Lung (tissue), 12 donors: ENCODE results near the gene ARHGEF17. TPM values are rescaled to one million over a fixed set of nuclear protein-coding genes. Genes with fewer than 3 reads are reported as not detected.

Experiments
- ATAC-seq: fragments of 200-7000 bp; cut with Tn5 transposase; one replicate; pipeline ENCODE4 v1.9.1; 2020; ENCODE audit warnings: moderate number of reproducible peaks; ENCODE audit not compliant: insufficient read depth, low FRiP score
- DNase-seq, 3 donors: peaks; one replicate each; pipeline ENCODE4 v3.0.0-alpha.2; 2013 to 2017
- H3K27ac ChIP-seq, 2 donors: one replicate each; pipeline ENCODE4 v1.5.1; 2013; ENCODE audit warnings: mild to moderate bottlenecking in 2 of 2, moderate library complexity in 2 of 2, control low read depth in 1 of 2, inconsistent platforms in 1 of 2, low read depth in 1 of 2, low read length in 1 of 2
- H3K27me3 ChIP-seq, 3 donors: one replicate each; pipeline ENCODE4 v1.5.1; 2013; ENCODE audit warnings: low read length in 2 of 3; ENCODE audit not compliant: control insufficient read depth in 3 of 3, insufficient read depth in 3 of 3
- H3K36me3 ChIP-seq, 4 donors: one replicate each; pipeline ENCODE4 v1.5.1; 2013; ENCODE audit warnings: low read length in 4 of 4, mild to moderate bottlenecking in 1 of 4, moderate library complexity in 1 of 4; ENCODE audit not compliant: control insufficient read depth in 4 of 4, insufficient read depth in 4 of 4
- H3K4me1 ChIP-seq, 5 donors: one replicate each; pipeline ENCODE4 v1.5.1; 2013; ENCODE audit warnings: low read length in 5 of 5, mild to moderate bottlenecking in 2 of 5, moderate library complexity in 1 of 5; ENCODE audit not compliant: control insufficient read depth in 5 of 5, insufficient read depth in 5 of 5
- H3K4me3 ChIP-seq: one replicate; pipeline ENCODE4 v1.5.1; 2013; ENCODE audit warnings: mild to moderate bottlenecking, control low read depth, moderate library complexity
- H3K9ac ChIP-seq, 2 donors: one replicate each; pipeline ENCODE4 v1.5.1; 2013; ENCODE audit warnings: low read length in 2 of 2, control low read depth in 1 of 2; ENCODE audit not compliant: insufficient read depth in 1 of 2
- H3K9me3 ChIP-seq, 4 donors: one replicate each; pipeline ENCODE4 v1.5.1; 2013; ENCODE audit warnings: low read length in 3 of 4, mild to moderate bottlenecking in 1 of 4, moderate library complexity in 1 of 4; ENCODE audit not compliant: control insufficient read depth in 4 of 4, insufficient read depth in 3 of 4
- CTCF ChIP-seq: IDR thresholded peaks from 2 replicates; pipeline ENCODE4 v1.5.1; 2012; ENCODE audit warnings: mild to moderate bottlenecking; ENCODE audit errors: control extremely low read depth, extremely low read depth
- WGBS, 2 donors: extraction: QIAGEN DNeasy Blood & Tissue Kit; methylation state at CpG; one replicate each; pipeline ENCODE4 v1.1.7; 2013; 5-methylcytosine and 5-hydroxymethylcytosine counted together
- polyA plus RNA-seq, 2 donors: library from polyadenylated mRNA; stranded (reverse); fragments of 200-250 nt; gene quantifications; one replicate each; pipeline ENCODE4 v1.2.1, GENCODE V29; 2013
- total RNA-seq, 2 donors: library from RNA; depleted of rRNA in 1 of 2; stranded (reverse); fragments of >200 nt in 1 of 2; gene quantifications; one replicate each; pipeline ENCODE4 v1.2.1, GENCODE V29; 2014 to 2021
- donor health status: control.
- donor health status: control.
- donor health status: Bipolar disorder and iron deficiency.
- donor health status: healthy.
- donor health status: DM: yes; HTN: yes; CAD: no.

The ARHGEF17 gene
- total and polyA plus RNA-seq, 4 donors = 27.9 to 74.6 (median 53.5) TPM

- Histone ChIP-seq H3K4me3 (no peak overlapping the region), H3K27ac (peak overlapping the region; percentile 27 to 84), H3K27me3 (no peaks in the 10 kb centered on the region), H3K9ac (peak overlapping the region in 1 of 2 donors; percentile 55), H3K36me3 (peaks cover 0 to 6% (median 1%) of the 10 kb centered on the region in 4 donors), H3K9me3 (no peaks in the 10 kb centered on the region), H3K4me1 (peaks cover 32 to 91% (median 68%) of the 10 kb centered on the region in 5 donors)
- no peak for ATAC-seq
- WGBS, 2 donors = 37 to 39% methylated on average over 10 of the region's 10 CpGs
- TF ChIP-seq CTCF = no peak
- DNase-seq = peak in 1 of 3 donors; percentile 43
Observed at GRCh38 chr11:73320763-73321603, 12.9 kb downstream of the ARHGEF17 start.

- Histone ChIP-seq H3K27ac (peak overlapping the region; percentile 68 to 84), H3K36me3 (peaks cover 0 to 6% (median 1%) of the 10 kb centered on the region in 4 donors), H3K4me3 (no peak overlapping the region), H3K4me1 (peaks cover 25 to 84% (median 62%) of the 10 kb centered on the region in 5 donors), H3K9ac (peak overlapping the region in 1 of 2 donors; percentile 55), H3K9me3 (no peaks in the 10 kb centered on the region), H3K27me3 (no peaks in the 10 kb centered on the region)
- WGBS, 2 donors = 10 to 21% methylated on average over 10 of the region's 10 CpGs
- no peak for ATAC-seq
- TF ChIP-seq CTCF = no peak
- peak; percentile 86 to 92 (median 86) for DNase-seq
Observed at GRCh38 chr11:73321604-73322381, 13.7 kb downstream of the ARHGEF17 start.

GRCh38 chr11:73322382-73323306 is 14.6 kb downstream of the ARHGEF17 start:
- Histone ChIP-seq H3K4me3 (no peak overlapping the region), H3K27me3 (no peaks in the 10 kb centered on the region), H3K27ac (peak overlapping the region; percentile 68 to 84), H3K4me1 (peaks cover 24 to 77% (median 55%) of the 10 kb centered on the region in 5 donors), H3K9ac (peak overlapping the region in 1 of 2 donors; percentile 57), H3K36me3 (peaks cover 0 to 6% (median 1%) of the 10 kb centered on the region in 4 donors), H3K9me3 (no peaks in the 10 kb centered on the region)
- ATAC-seq = no peak
- WGBS, 2 donors = 54 to 60% methylated on average over 7 of the region's 7 CpGs
- no peak for TF ChIP-seq CTCF
- DNase-seq = peak; percentile 66 to 81 (median 70)
